ENCODE measurements around the gene IFI30.

IFI30 gene

DNA sequence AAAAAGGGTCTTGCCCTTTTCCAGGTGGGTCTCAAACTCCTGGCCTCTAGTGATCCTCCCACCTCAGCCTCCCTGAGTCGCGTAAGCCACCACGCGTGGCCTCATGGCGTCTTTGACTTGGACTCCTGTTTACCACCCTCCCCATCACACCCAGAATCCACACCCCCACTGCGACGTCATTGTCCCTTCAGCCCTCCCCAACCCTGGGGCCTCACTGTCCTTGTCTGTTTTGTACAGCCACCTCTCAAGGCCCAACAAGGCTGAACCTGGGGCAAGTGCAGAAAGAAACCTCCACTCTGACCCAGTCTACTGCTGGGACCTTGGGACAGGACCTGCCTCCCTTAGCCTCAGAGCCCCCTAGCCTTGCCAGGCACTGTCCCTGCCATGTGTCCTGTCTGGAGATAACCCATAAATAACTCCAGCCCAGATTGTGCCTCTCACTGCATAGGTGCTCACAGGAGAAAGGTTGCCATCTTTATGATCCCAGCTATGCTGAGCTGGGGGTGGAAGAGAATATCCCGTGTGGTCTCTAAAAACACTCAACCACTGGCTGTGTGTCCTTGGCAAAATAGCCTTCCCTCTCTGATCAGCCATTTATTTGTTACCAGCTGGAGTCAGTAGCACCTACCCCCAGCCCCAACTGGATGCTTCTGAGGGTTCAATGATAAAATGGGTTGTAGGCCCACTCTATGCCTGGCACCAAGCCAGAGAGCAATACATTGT lies 1.8 kb upstream of the IFI30 start:
- no peak for DNase-seq

GRCh38 chr19:18172331-18173053 lies 1.1 kb upstream of the IFI30 start:
- DNase-seq: no peak

DNA sequence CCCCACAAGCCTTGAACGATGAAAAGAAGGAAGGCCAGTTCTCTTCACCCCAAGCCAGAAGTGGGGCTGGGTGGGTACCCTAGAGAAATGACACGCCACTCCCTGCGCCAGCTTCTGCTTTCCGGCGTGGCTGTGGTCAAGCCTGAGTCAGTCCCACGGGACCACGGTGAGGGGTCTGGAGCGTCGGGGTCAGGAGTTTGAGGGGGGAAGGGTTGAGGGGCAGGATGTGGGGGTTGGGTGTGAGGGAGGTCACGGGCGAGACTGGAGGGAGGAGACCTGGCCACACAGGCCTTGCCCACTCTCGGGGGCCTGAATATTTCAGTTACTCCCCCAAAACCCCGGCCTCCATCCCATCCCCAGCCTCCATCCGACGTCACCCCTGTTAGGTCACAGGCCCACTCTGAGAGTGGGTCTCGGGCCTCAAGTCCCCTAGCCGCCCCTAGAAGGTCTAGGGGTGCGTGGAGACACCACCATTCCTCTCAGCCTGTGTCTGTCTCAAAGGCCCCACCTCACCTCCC lies 500 bp upstream of the IFI30 start:
- DNase-seq: peak; percentile 66

DNA sequence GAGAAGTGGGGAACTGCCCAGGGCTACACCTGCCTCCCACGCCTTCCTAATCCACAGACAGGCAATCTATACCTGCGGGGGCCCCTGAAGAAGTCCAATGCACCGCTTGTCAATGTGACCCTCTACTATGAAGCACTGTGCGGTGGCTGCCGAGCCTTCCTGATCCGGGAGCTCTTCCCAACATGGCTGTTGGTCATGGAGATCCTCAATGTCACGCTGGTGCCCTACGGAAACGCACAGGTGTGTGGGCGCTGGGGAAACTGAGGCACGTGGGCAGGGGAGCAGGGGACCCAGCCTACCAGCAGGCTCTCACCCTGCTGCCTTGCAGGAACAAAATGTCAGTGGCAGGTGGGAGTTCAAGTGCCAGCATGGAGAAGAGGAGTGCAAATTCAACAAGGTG lies 1.4 kb downstream of the IFI30 start:
- no peak for DNase-seq

DNA sequence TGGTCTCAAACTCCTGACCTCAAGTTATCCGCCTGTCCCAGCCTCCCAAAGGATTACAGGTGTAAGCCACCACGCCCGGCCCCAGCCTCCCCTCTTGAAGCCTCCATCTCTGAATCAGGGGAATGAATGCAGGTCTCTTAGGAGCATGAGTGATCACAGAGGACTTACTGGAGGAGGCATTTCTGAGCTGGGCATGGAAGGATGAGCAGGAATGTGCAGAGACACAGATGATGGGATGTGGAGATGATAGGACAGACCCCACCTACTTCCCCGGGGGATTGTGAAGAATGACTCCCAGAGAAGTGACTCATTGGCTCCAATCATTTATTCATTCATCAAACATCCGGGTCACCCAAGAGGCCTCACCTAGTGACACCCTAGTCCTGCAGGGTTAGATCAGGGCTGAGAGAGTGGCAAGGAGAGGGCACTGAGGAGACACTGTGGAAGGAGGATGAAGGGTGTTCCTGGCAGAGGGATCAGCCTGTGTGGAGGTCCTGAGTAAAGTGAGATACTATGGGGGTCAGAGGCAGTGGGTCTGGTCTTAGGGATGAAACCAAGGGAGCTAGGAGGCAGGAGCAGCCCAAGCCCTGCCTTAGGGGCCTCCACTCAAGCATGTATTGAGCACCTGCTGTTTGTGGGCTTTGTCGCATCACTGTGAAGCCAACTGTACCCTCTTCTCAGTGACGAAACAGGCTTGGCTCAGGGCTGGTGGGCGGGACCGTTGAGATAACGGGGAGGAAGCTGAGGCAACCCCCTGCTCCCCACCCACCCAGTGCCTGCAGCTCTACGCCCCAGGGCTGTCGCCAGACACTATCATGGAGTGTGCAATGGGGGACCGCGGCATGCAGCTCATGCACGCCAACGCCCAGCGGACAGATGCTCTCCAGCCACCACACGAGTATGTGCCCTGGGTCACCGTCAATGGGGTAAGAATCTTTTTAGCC lies 3.0 kb downstream of the IFI30 start:
- DNase-seq: no peak

DNA sequence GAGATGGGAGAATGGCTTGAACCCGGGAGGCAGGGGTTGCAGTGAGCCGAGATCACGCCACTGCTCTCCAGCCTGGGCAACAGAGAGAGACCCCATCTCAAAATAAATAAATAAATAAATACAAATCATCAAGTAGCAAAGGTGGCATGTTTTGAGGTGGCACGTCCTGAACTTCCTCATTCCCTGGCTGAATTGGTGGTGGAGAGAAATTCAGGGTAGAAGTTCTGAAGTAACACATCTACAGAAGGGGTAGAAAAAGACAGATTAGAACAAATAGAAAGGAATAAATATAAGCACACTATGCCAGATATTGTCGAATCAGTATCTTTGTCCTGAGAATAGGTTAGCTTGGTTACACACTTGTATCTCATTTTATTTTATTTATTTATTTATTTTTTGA lies 6.3 kb downstream of the IFI30 start:
- no peak for DNase-seq

DNA sequence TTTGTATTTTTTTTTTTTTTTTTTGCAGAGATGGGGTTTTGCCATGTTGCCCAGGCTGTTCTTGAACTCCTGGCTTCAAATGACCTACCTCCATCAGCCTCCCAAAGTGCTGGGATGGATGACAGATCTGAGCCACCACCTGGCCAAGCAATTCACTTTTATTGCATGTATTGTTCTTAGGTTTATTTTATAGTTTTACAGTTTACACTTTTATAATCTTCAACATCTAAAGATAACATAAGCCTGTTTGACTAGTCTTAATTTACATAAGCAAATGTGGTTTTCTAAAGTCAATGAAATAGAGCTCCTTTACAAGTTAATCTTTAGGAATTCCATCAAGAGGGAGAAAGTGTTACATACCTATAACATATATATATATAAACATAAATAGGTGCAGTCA lies 9.9 kb downstream of the IFI30 start:
- no peak for DNase-seq

- DNase-seq: no peak
Observed at GRCh38 chr19:18185538-18185937, 11.9 kb downstream of the IFI30 start.

DNA sequence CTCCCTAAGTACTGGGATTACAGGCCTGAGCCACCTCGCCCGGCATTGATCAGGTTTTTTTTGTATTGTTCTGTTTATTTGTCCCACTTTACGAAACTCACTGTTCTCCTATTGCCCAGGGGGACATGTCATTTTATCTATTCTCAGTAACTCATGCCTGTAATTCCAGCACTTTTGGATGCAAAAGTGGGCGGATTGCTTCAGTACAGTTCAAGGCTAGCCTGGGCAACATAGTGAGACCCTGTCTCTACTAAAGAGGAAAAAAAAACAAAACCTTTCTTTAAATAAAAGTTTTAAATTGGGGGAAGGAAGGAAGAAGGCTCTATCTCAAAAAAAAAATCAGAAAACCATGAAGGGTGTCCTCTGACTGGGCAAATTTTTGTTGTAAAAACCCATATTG lies 16.7 kb downstream of the IFI30 start:
- DNase-seq: no peak

DNA sequence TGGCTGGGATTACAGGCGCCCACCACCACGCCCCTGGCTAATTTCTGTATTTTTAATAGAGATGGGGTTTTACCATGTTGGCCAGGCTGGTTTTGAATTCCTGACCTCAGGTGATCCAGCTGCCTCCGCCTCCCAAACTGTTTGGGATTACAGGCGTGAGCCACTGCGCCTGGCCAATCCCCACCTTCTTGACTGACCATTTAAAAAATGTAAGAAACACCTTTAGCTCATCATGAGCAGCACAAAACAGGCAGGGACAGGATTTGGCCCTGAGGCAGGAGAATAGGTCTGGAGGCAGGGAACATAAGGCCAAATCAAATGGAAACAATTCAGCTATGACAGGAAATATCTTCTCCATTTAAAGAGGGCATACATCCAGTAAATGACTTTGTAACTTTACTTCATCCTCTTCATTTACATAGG lies 18.0 kb downstream of the IFI30 start:
- DNase-seq: no peak

DNA sequence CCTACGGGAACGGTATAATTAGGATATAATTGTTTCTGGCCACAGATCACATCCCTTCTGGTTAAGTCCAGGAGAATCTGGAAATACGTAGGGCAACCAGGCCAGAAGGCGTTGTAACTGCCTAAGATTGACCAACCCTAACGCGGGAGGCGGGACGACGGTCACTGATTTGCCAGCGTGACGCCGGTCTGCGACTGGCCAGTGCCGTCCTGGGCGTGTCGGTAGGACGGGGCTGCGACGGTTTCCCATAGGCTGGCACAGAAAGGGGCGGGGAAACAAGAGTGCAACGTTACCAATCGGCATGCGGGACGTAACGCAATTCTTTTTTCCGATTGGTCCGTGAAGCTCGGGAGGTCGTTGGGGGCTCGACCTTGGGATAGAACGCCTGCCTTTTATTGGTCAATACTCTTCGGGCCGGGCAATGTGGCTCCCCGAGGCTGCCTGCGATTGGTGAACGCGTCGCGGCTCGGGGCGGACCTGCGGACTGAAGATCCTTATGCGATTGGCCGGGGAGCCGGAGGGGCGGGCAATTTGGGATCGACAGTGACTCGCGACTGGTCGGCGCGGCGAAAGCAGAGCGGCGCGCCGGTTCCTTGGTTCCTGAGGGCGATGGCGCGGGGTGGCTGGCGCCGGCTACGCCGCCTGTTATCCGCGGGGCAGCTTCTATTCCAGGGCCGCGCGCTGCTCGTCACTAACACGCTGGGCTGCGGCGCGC lies 19.2 kb downstream of the IFI30 start, which contains the start of gene MPV17L2:
MPV17L2 (plus strand) TSS at position 546 of the 715 bp plus-strand sequence; CDS start at position 610, 64 bp downstream.
- DNase-seq: peak; percentile 100

DNA sequence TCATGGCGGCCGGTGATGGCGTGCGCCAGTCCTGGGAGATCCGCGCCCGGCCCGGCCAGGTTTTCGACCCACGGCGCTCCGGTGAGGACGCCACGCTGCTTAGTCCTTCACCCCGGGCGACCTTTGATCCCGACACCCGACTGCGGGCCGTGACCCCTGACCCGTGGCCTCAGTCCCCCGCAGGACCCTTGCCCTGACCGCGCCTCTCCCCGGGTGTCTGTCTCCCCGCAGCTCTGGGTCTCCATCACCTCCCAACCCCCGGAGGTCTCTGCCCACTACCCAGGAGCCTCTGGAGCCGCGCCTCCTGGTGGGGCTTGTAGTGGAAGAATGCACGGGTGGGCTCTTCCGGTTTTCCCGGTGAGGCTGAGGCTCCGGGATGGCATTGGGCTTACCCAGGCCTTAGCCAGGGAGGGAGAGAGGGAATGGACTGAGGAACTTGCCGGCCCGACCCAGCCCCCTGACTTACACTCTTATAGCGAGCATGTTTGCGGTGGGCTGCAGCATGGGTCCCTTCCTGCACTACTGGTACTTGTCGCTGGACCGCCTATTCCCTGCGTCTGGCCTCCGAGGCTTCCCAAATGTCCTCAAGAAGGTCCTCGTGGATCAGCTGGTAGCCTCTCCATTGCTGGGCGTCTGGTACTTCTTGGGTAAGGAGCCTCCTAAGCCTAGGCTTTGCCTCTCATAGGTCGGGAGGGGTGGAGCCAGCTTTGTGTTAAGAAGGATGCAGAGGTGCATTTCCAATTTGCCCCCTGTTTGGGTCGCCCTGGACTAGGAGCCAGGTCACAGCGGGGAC lies 20.0 kb downstream of the IFI30 start:
- peak; percentile 27 for DNase-seq

- no peak for DNase-seq
Observed at GRCh38 chr19:18194181-18194530, 20.5 kb downstream of the IFI30 start.

GRCh38 chr19:18194554-18195238 lies 21.1 kb downstream of the IFI30 start:
- no peak for DNase-seq

- DNase-seq: no peak
Observed at GRCh38 chr19:18196511-18196845, 22.9 kb downstream of the IFI30 start.

DNA sequence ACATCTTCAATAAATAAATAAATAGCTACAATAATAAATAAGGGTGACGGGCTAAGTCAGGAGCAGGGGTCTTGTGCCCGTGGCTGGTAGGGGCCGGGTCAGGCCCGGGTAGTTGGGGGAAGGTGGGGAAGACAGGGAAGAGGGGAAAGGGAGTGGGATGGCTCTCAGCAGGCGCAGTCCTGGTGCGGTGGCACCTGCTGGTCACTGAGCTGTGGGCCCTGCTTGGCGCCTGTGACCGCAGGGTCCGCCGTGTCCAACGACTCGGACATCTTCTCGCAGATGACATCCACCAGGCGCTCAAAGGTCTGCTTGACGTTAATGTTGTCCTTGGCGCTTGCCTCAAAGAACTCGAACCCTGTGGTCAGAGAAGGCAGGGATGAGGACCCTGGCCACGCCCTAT lies 23.7 kb downstream of the IFI30 start:
- DNase-seq: no peak

DNA sequence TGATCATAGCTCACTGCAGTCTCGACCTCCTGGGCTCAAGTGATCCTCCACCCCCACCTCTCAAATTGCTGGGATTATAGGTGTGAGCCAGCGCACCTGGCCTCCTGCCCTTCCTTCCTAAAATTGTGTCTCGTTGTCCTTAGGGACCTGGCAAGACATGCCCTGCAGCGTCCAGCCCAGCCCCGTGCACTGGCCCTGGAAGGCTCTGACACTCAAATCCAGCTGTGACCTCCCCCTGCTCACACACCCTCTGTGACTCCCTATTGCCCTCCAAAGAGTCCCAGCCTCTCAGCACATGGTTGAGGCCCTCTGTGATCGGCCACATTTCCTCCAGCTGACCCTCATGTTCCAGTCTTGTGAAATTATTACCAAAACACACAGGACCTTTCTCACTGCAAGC lies 24.3 kb downstream of the IFI30 start:
- no peak for DNase-seq

DNA sequence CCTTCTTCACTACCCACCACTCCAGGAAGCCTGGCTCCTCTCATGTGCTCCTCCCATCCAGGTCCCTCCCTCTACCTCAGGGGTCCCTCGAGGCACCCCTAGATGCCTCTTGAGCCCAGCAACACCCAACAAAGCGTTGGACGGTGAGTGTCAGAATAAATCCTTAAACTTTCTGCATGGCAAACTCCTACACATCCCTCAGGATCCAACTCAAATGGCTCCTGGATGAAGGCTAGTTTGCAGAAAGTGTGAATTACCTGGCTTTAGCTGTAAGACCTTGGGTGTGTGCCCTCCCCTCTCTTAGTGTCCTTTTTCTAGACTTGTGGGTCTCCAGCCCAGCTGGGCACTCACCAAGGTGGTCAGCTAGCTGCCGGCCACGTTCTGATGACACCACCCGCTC lies 24.8 kb downstream of the IFI30 start:
- DNase-seq: no peak

DNA sequence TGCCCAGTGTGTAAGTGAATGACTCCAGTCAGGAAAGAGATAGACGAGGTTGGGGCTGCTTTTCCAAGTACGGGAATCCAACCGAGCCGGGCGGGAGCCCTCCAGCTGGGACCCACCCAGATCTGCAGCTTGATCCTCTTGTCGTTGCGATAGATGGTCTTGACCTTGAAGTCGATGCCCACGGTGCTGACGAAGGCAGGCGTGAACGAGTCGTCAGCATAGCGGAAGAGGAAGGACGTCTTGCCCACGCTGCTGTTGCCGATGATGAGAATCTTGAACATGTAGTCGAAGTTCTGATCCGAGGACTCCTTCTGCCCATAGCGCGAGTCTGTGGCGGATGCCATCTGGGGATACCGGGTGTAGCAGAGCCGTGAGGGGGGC lies 28.8 kb downstream of the IFI30 start:
- no peak for DNase-seq

DNA sequence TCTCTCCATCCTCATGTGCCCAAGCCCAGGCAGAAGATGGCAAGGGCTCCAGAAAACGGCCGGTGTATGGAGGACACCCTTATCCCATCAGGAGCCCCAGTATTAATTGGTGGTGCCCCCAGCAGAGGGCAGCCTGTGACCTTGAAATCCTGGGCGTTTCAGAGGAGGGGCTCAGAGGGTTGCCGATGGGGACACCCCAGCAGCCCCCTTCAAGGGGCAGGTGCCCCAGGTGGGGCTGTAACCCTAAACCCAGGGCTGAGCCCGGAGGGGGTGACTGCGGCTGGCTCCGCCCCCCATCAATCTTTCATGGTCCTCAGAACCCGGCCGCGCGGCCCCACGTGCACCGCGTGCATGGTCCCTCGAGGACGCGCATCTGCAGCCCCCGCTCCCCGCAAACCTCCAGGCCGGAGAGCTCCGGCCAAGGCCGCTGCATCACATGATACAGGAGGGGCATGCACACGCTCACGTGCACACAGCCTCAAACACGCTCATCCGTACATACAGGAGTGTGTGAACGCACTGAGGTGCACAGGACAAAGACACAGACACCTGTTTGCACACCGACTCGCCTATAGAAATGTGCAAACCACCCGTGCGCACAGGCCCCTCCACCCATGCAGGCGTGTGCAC lies 29.3 kb downstream of the IFI30 start:
- no peak for DNase-seq

GRCh38 chr19:18203408-18203862 lies 29.8 kb downstream of the IFI30 start:
- DNase-seq: no peak
